GM18867 (cell line): Measurements from ENCODE around the gene CTNNA1.

Experiments used
- ATAC-seq: cut with Tn5 transposase; IDR thresholded peaks from one replicate; pipeline ENCODE4 v1.9.1; 2021; ENCODE audit warnings: mild to moderate bottlenecking, moderate library complexity; ENCODE audit not compliant: unreplicated experiment

Gene CTNNA1

GRCh38 chr5:138844812-138845513 is 91.7 kb downstream of the CTNNA1 start:
- ATAC-seq, result no peak

GRCh38 chr5:138849439-138849838 is 96.2 kb downstream of the CTNNA1 start:
- no peak for ATAC-seq

DNA sequence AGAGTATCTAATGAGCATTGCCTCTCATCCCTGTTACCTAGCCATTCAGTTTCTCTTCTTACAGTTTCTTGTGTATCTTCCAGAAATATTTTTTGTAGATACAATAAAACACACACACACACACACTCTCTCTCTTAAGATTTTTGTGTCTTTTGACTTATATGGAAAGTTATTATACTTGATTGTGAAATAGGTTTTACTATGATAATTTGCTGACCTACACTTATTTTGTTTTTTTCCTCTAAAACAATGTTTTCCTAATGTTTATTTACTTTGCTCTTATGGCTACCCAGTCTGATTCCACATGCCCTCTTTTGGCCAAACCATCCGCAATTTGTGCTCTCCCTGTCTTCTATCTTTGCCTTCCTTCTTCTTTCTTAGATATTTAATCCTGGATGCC is 96.7 kb downstream of the CTNNA1 start:
- no peak for ATAC-seq

DNA sequence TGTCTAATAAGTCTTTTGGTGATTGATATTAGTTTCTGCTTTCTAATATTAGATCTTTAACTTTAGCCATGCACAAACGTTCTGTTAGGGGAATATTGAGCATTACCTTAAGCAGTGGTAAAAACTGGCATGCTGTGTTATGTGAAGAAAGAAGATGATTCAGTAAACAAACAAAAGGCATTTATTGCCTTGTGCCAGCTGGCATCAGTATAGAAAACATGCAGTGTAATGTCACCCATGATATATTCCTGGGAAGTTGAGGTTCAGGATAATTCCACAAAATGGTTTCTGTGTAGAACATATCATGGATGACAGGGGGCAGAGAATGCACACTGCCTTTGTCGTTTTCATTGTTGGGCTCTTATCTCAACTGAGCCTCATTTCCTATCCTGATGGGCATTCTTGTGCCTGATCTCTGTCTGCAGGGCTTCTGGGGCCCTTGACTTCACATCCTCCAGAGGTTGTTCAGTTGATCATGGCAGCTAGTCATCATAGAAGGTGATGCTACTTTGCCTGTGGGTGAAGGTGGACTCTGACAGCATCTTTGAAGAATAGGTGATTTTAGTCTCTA is 97.7 kb downstream of the CTNNA1 start:
- no peak for ATAC-seq

DNA sequence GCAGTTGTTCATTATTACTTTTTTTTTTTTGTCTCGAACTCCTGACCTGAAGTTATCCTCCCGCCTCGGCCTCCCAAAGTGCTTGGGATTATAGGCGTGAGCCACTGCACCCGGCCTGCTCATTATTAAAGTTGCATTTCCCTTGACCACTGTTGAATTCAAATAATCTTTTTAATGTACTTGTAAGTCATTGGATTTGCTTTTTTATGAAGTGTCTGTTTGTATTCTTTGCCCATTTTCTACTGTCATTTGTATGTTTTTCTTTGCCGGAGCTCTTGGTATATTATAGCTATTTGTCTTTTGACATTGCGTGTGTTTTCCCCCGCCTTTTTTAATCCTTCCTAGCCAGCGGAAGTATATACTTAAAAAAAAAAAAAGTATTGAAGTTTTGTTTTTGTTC is 99.9 kb downstream of the CTNNA1 start:
- ATAC-seq, result no peak

DNA sequence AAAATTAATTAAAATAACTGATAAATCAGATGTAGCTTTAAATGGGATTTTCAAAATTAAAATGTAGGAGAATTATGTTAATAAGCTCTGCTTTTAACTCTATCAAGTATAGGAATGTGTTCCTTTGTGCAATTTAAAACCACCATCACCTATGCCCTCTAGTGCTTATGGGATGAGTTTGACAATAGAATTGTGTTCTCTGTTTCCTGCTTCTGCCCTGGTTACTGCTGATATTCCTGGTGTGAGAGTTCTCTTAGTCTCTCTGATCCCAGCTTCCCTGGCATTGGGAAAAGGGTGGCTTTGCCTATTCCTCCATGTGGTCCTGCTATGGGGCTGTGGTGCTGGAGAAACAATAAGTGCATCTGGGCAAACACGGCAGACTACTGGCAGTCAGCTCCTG is 113.8 kb downstream of the CTNNA1 start:
- no peak for ATAC-seq

DNA sequence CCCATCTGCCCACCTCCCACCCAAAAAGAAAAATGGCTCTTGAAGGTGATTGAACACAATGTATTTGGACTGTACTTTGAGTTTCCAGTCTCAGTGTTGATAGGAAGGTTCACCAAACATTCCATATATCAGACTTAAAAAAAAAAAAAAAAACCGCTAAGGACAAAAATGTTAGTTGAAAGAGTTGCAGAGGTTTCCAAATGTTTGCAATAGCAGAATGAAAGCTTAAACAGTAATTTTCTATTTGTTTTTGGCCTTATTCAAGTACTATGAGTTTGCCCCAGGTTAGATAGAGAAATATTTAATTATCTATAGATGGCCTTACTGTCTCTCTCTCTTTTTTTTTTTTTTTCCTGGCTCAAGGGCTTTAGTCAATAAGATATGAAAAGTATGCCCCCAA is 115.8 kb downstream of the CTNNA1 start:
- no peak for ATAC-seq

GRCh38 chr5:138869763-138870500 is 116.7 kb downstream of the CTNNA1 start:
- ATAC-seq, result no peak

- ATAC-seq, result no peak
These were observed 117.4 kb downstream of the CTNNA1 start for GRCh38 chr5:138870611-138871010.

DNA sequence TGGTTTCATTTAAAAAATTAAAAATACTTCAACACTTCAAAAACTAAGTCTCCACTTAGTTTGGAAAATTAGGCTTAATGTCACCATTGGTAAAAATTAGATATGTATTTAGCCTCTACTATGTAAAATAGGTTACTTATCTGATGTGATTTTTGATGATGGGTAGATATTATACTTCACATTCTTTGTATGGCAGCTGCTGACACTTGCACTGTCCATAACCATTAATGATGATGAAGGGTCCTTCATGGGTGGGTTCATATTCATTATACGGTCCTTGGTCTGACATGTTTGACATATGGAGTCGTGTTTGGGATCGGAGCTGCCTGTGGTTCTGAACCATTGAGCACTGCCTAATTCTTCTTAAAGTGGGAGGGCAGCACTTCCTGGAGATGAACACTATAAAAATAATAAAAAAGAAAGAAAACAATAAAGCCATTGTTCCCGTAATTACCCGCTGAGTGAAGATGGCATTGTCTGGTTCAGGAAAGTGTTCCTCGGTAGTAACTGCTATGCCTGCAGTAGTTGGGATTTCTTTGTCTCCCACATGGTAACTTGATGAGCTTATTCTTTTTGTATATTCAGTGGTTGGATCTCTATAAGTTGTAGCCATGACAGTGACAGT is 119.7 kb downstream of the CTNNA1 start:
- ATAC-seq, result no peak

DNA sequence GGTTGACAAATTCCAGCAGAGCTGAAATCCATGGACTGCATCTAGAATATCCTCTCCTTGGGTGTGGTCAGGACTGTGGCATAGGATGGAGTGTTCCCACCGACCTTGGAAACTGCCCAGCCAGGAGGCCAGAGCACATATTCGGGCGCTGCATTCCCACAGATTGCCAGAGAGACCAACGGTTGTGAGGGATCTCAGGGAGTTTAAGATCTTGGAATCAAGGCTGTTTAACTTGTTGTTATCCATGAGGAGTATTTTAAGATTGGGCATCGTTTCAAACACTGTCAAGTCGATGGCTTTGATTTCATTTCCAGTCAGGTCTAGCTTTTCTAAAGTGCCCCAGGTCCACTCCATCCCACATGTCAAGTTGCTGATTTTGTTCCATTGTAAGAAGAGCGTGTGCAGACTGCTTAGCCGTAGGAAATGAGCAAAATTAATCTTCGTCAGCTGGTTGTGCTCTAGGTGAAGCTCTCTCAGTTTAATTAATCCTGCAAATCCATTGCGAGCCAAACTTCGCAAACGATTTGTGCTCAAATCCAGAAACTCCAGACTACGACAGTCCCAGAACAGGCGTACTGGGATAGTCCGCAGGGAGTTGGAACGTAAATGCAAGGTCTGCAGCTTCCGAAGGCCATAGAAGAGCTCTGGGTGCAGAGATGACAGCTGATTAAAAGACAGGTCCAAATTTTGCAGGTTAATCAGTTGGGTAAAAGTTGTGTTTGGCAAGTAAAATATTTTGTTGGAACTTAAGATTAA is 120.4 kb downstream of the CTNNA1 start:
- ATAC-seq, result no peak

GRCh38 chr5:138874241-138874640 is 121.0 kb downstream of the CTNNA1 start:
- ATAC-seq, result no peak

DNA sequence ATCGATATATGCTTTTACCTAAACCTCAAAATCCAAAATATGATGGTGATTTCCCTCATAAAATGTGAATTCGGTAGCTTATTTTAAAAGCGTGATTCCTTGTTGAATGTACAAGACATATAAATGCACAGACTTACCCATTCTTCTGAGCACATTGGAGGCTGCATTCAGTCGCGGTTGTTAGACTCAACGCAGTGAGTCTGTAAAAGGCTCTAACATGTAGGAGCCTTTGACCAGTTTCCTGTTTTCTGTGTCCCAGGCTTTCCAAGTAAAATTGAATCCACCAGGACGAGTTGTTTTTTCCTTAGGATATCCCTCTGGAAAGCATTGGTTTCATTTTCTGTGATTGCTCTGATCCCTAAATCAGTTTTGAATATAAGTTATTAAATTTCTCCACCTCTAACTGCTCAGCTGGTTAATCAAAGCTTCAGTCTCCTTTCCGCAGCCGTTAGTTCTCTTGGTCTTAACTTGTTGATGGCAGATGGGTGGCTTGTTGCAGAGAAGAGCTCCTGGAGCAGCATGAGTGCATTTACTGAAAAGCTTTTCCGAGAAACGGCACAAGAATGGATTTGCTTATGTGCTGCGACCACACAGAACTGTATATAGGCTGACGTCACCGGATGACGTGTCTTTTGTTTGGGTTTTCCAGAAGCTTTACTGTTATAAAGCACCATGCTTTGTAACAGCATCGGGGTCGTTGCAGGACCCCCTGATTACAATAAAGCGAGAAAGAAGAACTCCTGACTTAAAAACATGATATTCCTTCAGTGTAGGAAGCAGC is 121.7 kb downstream of the CTNNA1 start, which contains the start of gene LRRTM2:
Gene LRRTM2, minus strand, starts transcription at position 565 of the 781 bp plus-strand sequence. Its CDS starts 424 bp downstream, at position 141.
- ATAC-seq, result no peak

GRCh38 chr5:138875552-138875875 is 122.3 kb downstream of the CTNNA1 start:
- ATAC-seq, result no peak

GRCh38 chr5:138875946-138876345 is 122.7 kb downstream of the CTNNA1 start:
- no peak for ATAC-seq

- ATAC-seq, result no peak
These were observed 123.6 kb downstream of the CTNNA1 start for GRCh38 chr5:138876811-138877210.

- no peak for ATAC-seq
These were observed 125.4 kb downstream of the CTNNA1 start for GRCh38 chr5:138878437-138879235.

- ATAC-seq, result no peak
These were observed 130.0 kb downstream of the CTNNA1 start for GRCh38 chr5:138883211-138883610.

DNA sequence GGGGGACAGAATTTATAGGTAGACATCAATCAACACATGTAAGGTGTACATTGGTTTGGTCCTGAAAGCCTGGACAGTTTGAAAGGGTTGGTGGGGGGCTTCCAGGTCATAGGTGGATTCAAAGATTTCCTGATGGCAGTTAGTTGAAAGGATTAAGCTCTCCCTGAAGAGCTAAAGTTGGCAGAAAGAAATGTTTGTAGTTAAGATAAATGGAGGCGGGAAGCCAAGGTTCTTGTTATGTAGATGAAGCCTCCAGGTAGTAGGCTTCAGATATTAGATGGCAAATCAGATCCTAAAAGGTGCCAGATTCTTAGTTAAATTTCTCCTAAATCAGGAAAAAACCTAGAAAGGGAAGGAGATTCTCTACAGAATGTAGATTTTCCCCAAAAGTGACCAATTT is 130.9 kb downstream of the CTNNA1 start:
- no peak for ATAC-seq
